ENCODE data around the gene KRT4.

The KRT4 gene

GRCh38 chr12:52836491-52837412, 22.8 kb upstream of the KRT4 start:
- TF ChIP-seq FOXM1 (IDR thresholded peaks at IDR 0.05; ENCODE audit: borderline replicate concordance, low read depth) (no peak), REST (IDR thresholded peaks at IDR 0.05; ENCODE audit: low read depth) (no peak), TAF1 (IDR thresholded peaks at IDR 0.05; ENCODE audit: low read depth) (no peak), ZBTB7A (IDR thresholded peaks at IDR 0.05; ENCODE audit: low read depth) (no peak), NFIC (IDR thresholded peaks at IDR 0.05) (no peak), RAD21 (IDR thresholded peaks at IDR 0.05; ENCODE audit: low read depth) (no peak), TEAD4 (IDR thresholded peaks at IDR 0.05) (no peak), EP300 (IDR thresholded peaks at IDR 0.05; ENCODE audit: borderline replicate concordance) (no peak)

DNA sequence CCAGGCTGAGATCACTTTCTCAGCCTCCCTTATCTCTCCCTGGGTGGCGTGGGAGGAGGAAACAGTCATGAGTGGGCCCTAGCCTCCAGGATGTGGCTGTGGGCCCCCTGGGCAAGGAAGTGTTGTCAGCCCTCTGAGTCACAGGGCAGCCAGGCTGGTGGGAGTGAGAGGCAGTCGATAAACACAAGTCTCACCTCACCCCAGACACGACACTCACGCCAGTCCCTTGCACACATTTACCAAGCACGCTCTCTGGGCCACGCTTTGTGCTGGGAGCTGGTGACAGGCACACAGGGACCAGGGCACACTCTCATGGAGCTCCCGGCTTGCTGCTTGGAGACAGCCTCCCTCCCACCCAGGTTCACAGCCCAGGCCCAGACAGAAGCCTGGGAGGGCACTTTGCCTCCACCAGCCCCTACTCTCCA, 22.1 kb upstream of the KRT4 start:
- TF ChIP-seq RAD21 (IDR thresholded peaks at IDR 0.05; ENCODE audit: low read depth) (no peak), YY1 (IDR thresholded peaks at IDR 0.05; ENCODE audit: low read depth) (no peak), NFIC (IDR thresholded peaks at IDR 0.05) (no peak), EP300 (IDR thresholded peaks at IDR 0.05; ENCODE audit: borderline replicate concordance) (no peak), EGR1 (IDR thresholded peaks at IDR 0.05) (no peak), TCF12 (IDR thresholded peaks at IDR 0.05; ENCODE audit: low read depth) (no peak), TEAD4 (IDR thresholded peaks at IDR 0.05) (no peak)
- TF ChIP-seq, protein P1, sequence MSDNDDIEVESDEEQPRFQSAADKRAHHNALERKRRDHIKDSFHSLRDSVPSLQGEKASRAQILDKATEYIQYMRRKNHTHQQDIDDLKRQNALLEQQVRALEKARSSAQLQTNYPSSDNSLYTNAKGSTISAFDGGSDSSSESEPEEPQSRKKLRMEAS (IDR thresholded peaks at IDR 0.05) = no peak

DNA sequence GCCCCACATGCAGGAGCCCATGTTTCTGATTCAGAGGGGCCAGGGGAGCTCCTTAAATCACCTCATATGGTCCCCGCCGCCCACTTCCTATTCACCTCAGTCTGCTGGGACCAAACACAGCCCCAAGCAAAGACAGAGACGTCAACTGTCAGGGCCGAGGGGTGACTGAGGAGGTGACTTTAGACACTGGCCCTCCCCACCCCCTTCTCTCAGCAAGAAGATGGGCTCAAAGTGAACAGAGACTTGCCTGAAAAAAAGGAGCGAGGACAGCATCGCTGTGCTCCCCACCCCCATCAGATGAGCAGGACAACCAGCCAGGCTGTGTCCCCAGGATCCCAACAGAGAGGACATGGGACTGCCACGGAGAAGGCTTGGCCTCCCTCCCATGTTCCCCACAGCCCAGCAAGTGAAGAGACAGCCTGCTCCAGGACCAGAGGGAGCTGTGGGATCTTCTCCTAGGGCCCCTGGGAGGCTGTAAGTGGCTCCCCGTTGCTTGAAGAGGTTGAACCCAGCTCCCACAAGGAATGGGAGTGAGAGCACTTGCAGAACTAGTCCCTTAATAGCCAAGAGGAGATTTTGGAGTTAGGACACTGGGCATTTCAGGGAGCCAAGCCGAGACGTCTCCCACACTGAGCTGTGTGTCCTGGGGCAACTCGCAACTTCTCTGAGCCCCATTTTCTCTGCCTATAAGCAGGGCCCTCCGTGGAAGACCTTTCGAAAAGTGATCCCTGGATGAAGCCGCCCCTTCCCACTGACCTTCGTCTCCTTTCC, 21.5 kb upstream of the KRT4 start:
- TF ChIP-seq, protein P1 (IDR thresholded peaks at IDR 0.05) = no peak
- TF ChIP-seq YY1 (IDR thresholded peaks at IDR 0.05; ENCODE audit: low read depth) (no peak), TAF1 (IDR thresholded peaks at IDR 0.05; ENCODE audit: low read depth) (no peak), FOXM1 (IDR thresholded peaks at IDR 0.05; ENCODE audit: borderline replicate concordance, low read depth) (no peak), EP300 (IDR thresholded peaks at IDR 0.05; ENCODE audit: borderline replicate concordance) (no peak), TEAD4 (IDR thresholded peaks at IDR 0.05) (no peak)

- TF ChIP-seq YY1 (IDR thresholded peaks at IDR 0.05; ENCODE audit: low read depth) = no peak
- TF ChIP-seq RAD21 (IDR thresholded peaks at IDR 0.05; ENCODE audit: low read depth) = no peak
- TF ChIP-seq NFIC (IDR thresholded peaks at IDR 0.05) = no peak
- TF ChIP-seq FOXM1 (IDR thresholded peaks at IDR 0.05; ENCODE audit: borderline replicate concordance, low read depth) = no peak
- TF ChIP-seq TCF12 (IDR thresholded peaks at IDR 0.05; ENCODE audit: low read depth) = no peak
- TF ChIP-seq USF1 (IDR thresholded peaks at IDR 0.05) = no peak
- no peak for TF ChIP-seq EGR1 (IDR thresholded peaks at IDR 0.05)
- TF ChIP-seq EP300 (IDR thresholded peaks at IDR 0.05; ENCODE audit: borderline replicate concordance) = no peak
- TF ChIP-seq, protein P1 (IDR thresholded peaks at IDR 0.05) = no peak
- no peak for TF ChIP-seq TAF1 (IDR thresholded peaks at IDR 0.05; ENCODE audit: low read depth)
- TF ChIP-seq CEBPB (IDR thresholded peaks at IDR 0.05) = no peak
- TF ChIP-seq CREB1 (IDR thresholded peaks at IDR 0.05; ENCODE audit: low read depth) = no peak
- no peak for TF ChIP-seq TEAD4 (IDR thresholded peaks at IDR 0.05)
- TF ChIP-seq REST (IDR thresholded peaks at IDR 0.05; ENCODE audit: low read depth) = no peak
- no peak for TF ChIP-seq ZBTB7A (IDR thresholded peaks at IDR 0.05; ENCODE audit: low read depth)
These were observed 20.7 kb upstream of the KRT4 start for GRCh38 chr12:52834727-52835001.

DNA sequence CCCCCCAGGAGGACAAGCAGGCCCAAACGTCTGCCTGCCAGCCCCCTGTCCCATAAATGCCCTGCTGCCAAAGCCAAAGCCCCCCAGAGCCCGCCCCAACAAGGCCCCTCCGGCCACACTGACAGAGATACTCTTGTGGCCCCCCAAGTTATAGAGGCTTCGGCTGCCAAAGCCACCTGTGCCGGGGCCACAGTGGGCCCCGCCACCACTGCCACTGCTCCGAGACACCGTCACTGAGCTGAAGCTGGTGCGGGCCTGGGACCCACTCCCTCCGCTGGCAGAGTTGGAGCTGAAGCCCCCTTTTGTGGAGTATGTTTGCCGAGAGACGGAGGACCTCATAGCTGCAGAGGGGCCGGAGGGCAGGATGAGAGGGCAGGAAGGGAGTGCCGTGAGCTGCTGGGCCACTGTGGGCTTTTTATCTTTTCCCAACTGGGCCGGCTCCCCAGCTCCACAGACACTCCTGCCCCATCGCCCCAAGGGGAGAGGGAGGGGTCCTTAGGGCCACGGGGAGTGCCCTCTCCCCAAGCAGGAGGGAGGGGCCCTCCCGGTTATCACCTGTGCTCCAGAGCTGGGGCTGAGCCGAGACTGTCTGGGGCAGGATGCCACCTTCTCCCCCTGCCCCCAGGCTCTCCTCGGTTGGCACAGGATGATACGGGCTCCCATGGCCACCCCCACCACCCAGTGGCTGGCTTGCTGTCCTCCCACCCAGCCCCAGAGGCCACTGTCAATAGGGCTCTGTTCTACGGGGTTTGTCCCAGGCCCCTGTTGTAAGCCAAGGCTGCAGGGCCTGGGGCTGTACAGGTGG, 20.2 kb upstream of the KRT4 start, which contains the start of gene KRT79:
KRT79 (minus strand) TSS at position 390 of the 805 bp plus-strand sequence; CDS start at position 339, 51 bp downstream.
- TF ChIP-seq RAD21 (IDR thresholded peaks at IDR 0.05; ENCODE audit: low read depth) (no peak), CREB1 (IDR thresholded peaks at IDR 0.05; ENCODE audit: low read depth) (no peak), YY1 (IDR thresholded peaks at IDR 0.05; ENCODE audit: low read depth) (no peak)

Data from Ishikawa (cell line).